Adipocyte (in vitro differentiated cells): ENCODE measurements around the gene RADX.

Source experiments
- DNase-seq: peaks from one replicate; pipeline ENCODE4 v3.0.0-alpha.2; 2015; ENCODE audit warnings: low read depth
- H3K27me3 ChIP-seq: replicated peaks from 2 replicates; pipeline ENCODE4 v1.7.0; 2013; ENCODE audit warnings: mild to moderate bottlenecking, low read length, moderate library complexity; ENCODE audit not compliant: control insufficient read depth, insufficient read depth
- H3K36me3 ChIP-seq: 2 replicates; pipeline ENCODE4 v1.7.0; 2013; ENCODE audit warnings: low read length, mild to moderate bottlenecking, moderate library complexity; ENCODE audit not compliant: control insufficient read depth, insufficient read depth, severe bottlenecking
- H3K4me1 ChIP-seq: 2 replicates; pipeline ENCODE4 v1.7.0; 2013; ENCODE audit warnings: mild to moderate bottlenecking, low read length, moderate library complexity; ENCODE audit not compliant: control insufficient read depth, insufficient read depth
- H3K4me3 ChIP-seq: 2 replicates; pipeline ENCODE4 v1.7.0; 2013; ENCODE audit warnings: mild to moderate bottlenecking, low read length, moderate library complexity
- H3K9ac ChIP-seq: 2 replicates; pipeline ENCODE4 v1.7.0; 2013; ENCODE audit warnings: mild to moderate bottlenecking, low read length, moderate library complexity
- H3K9me3 ChIP-seq: 2 replicates; pipeline ENCODE4 v1.7.0; 2013; ENCODE audit warnings: mild to moderate bottlenecking, low read length, moderate library complexity; ENCODE audit not compliant: control insufficient read depth

Gene RADX, protein sequence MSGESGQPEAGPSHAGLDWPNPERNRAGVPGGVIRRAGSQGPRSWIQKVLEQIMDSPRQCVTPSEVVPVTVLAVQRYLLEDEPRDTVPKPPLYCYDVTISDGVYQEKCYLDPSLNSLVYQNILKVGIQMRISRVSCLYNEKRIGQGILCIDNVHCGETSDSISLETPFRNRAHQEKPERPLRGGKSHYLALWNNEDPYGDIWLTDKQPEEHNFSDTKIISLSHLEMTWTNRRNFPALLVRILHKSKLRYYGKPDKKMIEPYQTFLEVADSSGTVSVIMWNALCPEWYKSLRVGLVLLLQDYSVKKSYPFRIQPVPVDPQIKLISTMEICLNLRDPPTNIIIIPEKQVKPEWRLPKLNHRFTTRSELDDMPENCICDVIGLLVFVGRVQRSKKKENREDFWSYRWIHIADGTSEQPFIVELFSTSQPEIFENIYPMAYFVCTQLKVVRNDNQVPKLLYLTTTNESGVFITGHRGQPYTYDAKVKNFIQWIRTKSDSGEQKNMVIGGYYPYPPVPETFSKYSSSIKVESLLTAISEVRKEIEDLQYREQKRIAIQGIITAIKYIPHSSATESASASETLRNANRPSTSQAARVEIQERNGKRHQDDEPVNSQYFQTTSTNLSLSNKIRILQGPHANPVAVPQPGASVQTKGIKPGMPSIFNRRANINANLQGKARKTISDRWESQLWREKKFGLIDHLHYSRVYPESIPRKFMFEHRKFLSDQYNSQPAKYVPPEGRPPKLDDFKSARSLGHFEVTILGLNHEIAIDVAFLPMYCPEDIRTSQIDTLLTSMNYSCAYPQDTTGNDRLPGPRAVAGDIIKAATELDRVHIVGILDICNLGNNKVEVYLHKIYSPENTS

GRCh38 chrX:106611679-106612392, at the start of gene RADX:
TSS of gene RADX (plus strand) at chrX:106611978. CDS start at chrX:106612081, 103 bp downstream.
- Histone ChIP-seq H3K27me3 (peaks cover 52% of the 10 kb centered on the region), H3K4me3 (peak within 1 kb of the TSS; percentile 83), H3K36me3 (no peaks in the 10 kb centered on the region), H3K9me3 (no peaks in the 10 kb centered on the region), H3K4me1 (no peaks in the 10 kb centered on the region), H3K9ac (peak within 1 kb of the TSS; percentile 64)
- peak; percentile 75 for DNase-seq

DNA sequence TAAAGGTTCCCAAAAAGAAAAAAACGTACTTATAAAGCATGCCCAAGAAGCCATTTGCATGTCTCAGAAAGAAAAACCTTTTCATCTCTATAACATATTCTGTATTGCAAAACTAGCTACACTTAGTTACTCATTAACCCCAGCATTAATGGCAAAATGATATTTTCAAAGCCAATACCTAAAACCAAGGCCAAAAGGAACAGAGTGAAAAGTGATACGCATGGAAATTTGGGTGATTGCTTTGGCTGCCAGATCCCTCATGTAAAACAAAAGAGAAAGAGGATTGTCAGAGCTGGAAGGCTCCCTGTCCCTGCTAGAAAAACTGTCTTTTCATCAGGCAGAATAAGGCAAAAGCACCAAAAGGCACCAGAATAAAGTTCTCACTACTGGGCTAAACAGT, 46.8 kb upstream of the RADX start:
- Histone ChIP-seq H3K9me3 (peaks cover 2% of the 10 kb centered on the region), H3K36me3 (no peaks in the 10 kb centered on the region), H3K27me3 (peaks cover 50% of the 10 kb centered on the region), H3K4me3 (no peak overlapping the region), H3K9ac (no peak overlapping the region), H3K4me1 (no peaks in the 10 kb centered on the region)
- no peak for DNase-seq

DNA sequence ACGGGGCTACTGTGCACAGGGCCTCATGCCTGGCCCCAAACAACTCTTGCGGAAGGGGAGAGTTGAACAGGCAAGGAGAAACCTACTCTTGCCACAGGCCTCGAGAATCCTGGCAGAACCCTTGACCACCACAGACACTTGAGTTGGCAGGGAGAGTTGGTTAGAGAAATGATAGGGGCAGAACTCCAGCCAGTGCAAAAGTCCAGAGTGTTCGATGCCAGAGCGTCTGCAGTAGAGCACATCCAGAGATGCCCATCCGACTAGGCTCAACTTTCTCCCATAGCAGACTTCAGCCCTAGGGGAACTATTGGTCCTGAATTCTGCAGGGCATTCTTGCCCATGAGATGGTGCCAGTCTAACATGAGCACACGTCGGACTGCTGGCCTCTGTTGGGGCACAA, 45.4 kb upstream of the RADX start:
- Histone ChIP-seq H3K4me1 (no peaks in the 10 kb centered on the region), H3K36me3 (no peaks in the 10 kb centered on the region)
- DNase-seq: no peak

DNA sequence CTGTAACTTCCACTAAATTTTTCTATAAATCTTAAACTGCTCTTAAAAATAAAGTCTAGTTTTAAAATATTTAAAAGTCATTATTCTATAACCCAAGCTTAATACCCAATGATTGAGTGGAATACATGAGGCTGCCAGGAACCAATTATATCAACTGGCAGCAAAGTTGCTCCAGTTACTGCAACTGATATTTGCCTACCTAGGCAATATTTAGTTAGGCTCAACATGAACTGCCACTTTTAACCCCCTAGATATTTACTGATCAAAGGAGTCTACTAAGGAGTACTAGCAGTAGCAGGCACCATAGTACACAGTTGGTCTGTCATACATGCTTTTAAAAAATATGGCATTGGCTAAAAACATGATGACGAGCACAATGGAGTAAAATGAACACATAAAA, 29.9 kb upstream of the RADX start:
- Histone ChIP-seq H3K27me3 (peaks cover 7% of the 10 kb centered on the region), H3K9me3 (peaks cover 11% of the 10 kb centered on the region), H3K36me3 (no peaks in the 10 kb centered on the region), H3K4me1 (no peaks in the 10 kb centered on the region), H3K9ac (no peak overlapping the region), H3K4me3 (no peak overlapping the region)
- no peak for DNase-seq

More for the DNA sequence above, 45.4 kb upstream of the RADX start:
- H3K4me3 ChIP-seq: no peak overlapping the region
- peaks cover 2% of the 10 kb centered on the region for H3K9me3 ChIP-seq
- H3K9ac ChIP-seq: no peak overlapping the region
- peaks cover 48% of the 10 kb centered on the region for H3K27me3 ChIP-seq

- H3K36me3 ChIP-seq: no peaks in the 10 kb centered on the region
- no peaks in the 10 kb centered on the region for H3K4me1 ChIP-seq
- peaks cover 17% of the 10 kb centered on the region for H3K27me3 ChIP-seq
- H3K9ac ChIP-seq: no peak overlapping the region
- no peak for DNase-seq
- H3K9me3 ChIP-seq: no peaks in the 10 kb centered on the region
- no peak overlapping the region for H3K4me3 ChIP-seq
These were observed 26.3 kb upstream of the RADX start for GRCh38 chrX:106585478-106585877.

GRCh38 chrX:106588801-106589200, 23.0 kb upstream of the RADX start:
- no peak for DNase-seq
- no peaks in the 10 kb centered on the region for H3K36me3 ChIP-seq
- no peak overlapping the region for H3K4me3 ChIP-seq
- no peaks in the 10 kb centered on the region for H3K9me3 ChIP-seq
- H3K4me1 ChIP-seq: no peaks in the 10 kb centered on the region
- H3K27me3 ChIP-seq: peaks cover 30% of the 10 kb centered on the region
- no peak overlapping the region for H3K9ac ChIP-seq

DNA sequence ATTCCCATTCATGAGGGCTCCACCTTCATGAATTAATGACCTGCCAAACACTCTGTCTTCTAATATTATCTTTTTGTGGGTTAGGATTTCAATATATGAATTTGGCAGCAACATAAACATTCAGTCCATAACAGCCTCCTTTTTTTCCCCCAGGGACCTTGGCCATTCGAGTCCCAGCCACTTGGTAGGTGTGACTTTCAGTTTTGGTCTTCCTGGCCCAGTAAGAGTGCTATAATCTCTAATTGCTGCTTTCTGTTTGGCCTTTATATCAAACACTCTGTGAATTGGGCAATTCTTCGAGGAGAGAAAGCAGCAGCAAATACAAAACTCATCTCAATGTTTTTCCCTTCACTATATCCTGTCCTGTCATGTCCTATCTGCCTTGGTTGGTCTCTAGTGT, 12.4 kb upstream of the RADX start:
- Histone ChIP-seq H3K9ac (no peak overlapping the region), H3K9me3 (peaks cover 13% of the 10 kb centered on the region), H3K27me3 (peaks cover 4% of the 10 kb centered on the region), H3K4me3 (no peak overlapping the region), H3K36me3 (no peaks in the 10 kb centered on the region), H3K4me1 (no peaks in the 10 kb centered on the region)
- DNase-seq: no peak

- peaks cover 27% of the 10 kb centered on the region for H3K27me3 ChIP-seq
- H3K4me3 ChIP-seq: no peak overlapping the region
- H3K4me1 ChIP-seq: no peaks in the 10 kb centered on the region
- peaks cover 9% of the 10 kb centered on the region for H3K9me3 ChIP-seq
- DNase-seq: no peak
- no peaks in the 10 kb centered on the region for H3K36me3 ChIP-seq
- no peak overlapping the region for H3K9ac ChIP-seq
These were observed 5.2 kb upstream of the RADX start for GRCh38 chrX:106606571-106606970.

- no peaks in the 10 kb centered on the region for H3K4me1 ChIP-seq
- DNase-seq: no peak
- H3K9ac ChIP-seq: no peak overlapping the region
- peaks cover 3% of the 10 kb centered on the region for H3K9me3 ChIP-seq
- no peak overlapping the region for H3K4me3 ChIP-seq
- H3K36me3 ChIP-seq: no peaks in the 10 kb centered on the region
- peaks cover 33% of the 10 kb centered on the region for H3K27me3 ChIP-seq
These were observed 3.8 kb upstream of the RADX start for GRCh38 chrX:106608016-106608415.

DNA sequence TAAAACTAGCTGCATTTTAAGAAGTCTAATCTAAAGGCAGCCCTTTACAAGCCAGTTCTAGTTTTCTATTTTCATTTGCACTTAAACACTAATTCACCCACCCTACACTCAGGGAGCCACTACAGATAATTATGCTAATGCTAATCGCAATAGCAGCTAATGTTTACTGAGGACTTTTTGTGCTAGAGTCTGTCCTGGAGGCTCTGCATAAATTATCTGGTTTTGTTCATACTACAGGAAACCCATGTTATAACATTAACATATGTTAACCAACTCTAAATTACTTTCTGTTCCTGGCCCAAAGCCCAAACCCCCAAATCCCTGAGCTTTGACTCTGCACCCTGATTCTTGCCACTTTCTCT, 480 bp upstream of the RADX start:
- Histone ChIP-seq H3K36me3 (no peaks in the 10 kb centered on the region), H3K4me1 (no peaks in the 10 kb centered on the region), H3K9ac (peak overlapping the region; percentile 64), H3K4me3 (peak overlapping the region; percentile 83), H3K27me3 (peaks cover 51% of the 10 kb centered on the region), H3K9me3 (no peaks in the 10 kb centered on the region)
- DNase-seq: peak; percentile 2

GRCh38 chrX:106612393-106612763, 600 bp downstream of the RADX start:
- DNase-seq: no peak
- Histone ChIP-seq H3K27me3 (peaks cover 50% of the 10 kb centered on the region), H3K4me3 (peak overlapping the region; percentile 83)

More at GRCh38 chrX:106612393-106612763, 600 bp downstream of the RADX start:
- Histone ChIP-seq H3K4me1 (no peaks in the 10 kb centered on the region), H3K9ac (no peak overlapping the region), H3K9me3 (no peaks in the 10 kb centered on the region), H3K36me3 (no peaks in the 10 kb centered on the region)
